PC-9 (cell line): ENCODE results near the gene DYSF.

ENCODE experiments used
- EZH2 ChIP-seq: fragments of 200-600 bp; sonication (generic); IDR thresholded peaks from 2 replicates; pipeline ENCODE4 v1.8.0; 2017; ENCODE audit warnings: antibody characterized with exemption, low read depth
- TF ChIP-seq, protein P1 (sequence below): fragments of 200-600 bp; sonication (generic); conservative IDR thresholded peaks from 2 replicates; pipeline ENCODE4 v1.6.1; 2017; ENCODE audit warnings: mixed run types, antibody characterized with exemption, mild to moderate bottlenecking, moderate library complexity

DNA sequence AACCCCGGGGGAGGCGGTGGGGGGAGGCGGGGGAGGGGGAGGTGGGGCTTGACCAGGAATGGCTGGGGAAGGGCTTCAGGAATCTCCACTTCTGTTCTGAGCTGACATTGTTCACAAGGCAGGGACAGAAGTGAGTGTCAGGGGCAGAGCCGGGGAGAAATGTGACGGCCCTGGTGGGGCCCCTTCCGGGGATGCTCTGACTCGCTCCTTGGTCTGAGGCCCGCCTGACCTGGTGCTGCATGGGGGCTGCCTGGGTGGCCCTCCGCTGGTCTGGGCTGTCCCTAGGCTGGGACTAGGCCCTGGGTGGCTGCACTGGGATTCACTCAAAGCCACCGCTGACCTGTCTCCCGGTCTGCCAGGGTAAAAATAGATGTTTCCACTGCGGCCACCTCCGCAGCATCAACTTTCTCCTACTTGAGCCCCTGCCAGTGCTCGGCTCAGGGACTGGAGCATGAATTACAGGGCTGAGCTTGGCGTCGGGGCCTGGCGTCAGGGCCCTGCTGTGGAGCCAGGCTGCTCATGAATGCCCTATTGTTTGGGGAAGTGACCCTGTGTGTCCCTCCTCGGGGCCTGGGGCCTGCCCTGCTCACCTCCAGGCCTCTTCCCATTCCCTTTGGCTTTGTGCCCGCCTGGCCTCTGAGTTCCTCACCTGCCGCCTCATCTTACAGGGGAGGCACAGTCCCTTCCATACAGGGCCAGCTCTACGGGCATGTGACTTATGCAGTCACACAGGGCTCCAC lies 247.5 kb downstream of the DYSF start:
- no peak for TF ChIP-seq EZH2
- TF ChIP-seq, protein P1, sequence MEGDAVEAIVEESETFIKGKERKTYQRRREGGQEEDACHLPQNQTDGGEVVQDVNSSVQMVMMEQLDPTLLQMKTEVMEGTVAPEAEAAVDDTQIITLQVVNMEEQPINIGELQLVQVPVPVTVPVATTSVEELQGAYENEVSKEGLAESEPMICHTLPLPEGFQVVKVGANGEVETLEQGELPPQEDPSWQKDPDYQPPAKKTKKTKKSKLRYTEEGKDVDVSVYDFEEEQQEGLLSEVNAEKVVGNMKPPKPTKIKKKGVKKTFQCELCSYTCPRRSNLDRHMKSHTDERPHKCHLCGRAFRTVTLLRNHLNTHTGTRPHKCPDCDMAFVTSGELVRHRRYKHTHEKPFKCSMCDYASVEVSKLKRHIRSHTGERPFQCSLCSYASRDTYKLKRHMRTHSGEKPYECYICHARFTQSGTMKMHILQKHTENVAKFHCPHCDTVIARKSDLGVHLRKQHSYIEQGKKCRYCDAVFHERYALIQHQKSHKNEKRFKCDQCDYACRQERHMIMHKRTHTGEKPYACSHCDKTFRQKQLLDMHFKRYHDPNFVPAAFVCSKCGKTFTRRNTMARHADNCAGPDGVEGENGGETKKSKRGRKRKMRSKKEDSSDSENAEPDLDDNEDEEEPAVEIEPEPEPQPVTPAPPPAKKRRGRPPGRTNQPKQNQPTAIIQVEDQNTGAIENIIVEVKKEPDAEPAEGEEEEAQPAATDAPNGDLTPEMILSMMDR = no peak
